HepG2 (cell line): Measurements from ENCODE around the gene CPEB3. TPM values are rescaled to one million over a fixed set of nuclear protein-coding genes. Genes with fewer than 3 reads are reported as not detected.

Experiments
- ASH2L ChIP-seq: fragments of 300-600, 200-600 bp; sonication (generic); IDR thresholded peaks from 2 replicates; pipeline ENCODE4 v1.7.0; 2017; ENCODE audit warnings: low read depth, mild to moderate bottlenecking, moderate library complexity, mixed read lengths, low read length; ENCODE audit not compliant: insufficient read length
- ATAD3A ChIP-seq: sonication (generic); formaldehyde crosslinking; IDR thresholded peaks from 2 replicates; pipeline ENCODE4 v1.4.0; 2020; ENCODE audit warnings: missing genetic modification reagents
- CCDC6 ChIP-seq: sonication (generic); formaldehyde crosslinking; IDR thresholded peaks from 2 replicates; pipeline ENCODE4 v1.8.1; 2022; ENCODE audit warnings: mild to moderate bottlenecking, missing genetic modification reagents, moderate library complexity
- CEBPZ ChIP-seq: IDR thresholded peaks from 2 replicates; pipeline ENCODE4 v1.6.1; 2012; ENCODE audit warnings: low read length, improper control_type of control experiment
- HDAC6 ChIP-seq: fragments of 200-600 bp; sonication (generic); IDR thresholded peaks from 2 replicates; pipeline ENCODE4 v1.7.0; 2017; ENCODE audit warnings: mild to moderate bottlenecking, antibody characterized with exemption, low read length, low read depth
- KDM5A ChIP-seq: fragments of 200-600 bp; sonication (generic); IDR thresholded peaks from 2 replicates; pipeline ENCODE4 v1.7.0; 2018; ENCODE audit warnings: antibody characterized with exemption, mild to moderate bottlenecking, low read length, borderline replicate concordance
- MAF1 ChIP-seq: sonication (generic); formaldehyde crosslinking; IDR thresholded peaks from 2 replicates; pipeline ENCODE4 v1.5.0; 2020; ENCODE audit warnings: missing genetic modification reagents, borderline replicate concordance
- NFAT5 ChIP-seq: sonication (generic); formaldehyde crosslinking; IDR thresholded peaks from 2 replicates; pipeline ENCODE4 v1.4.0; 2020; ENCODE audit warnings: missing genetic modification reagents
- NFIC ChIP-seq: IDR thresholded peaks from 2 replicates; pipeline ENCODE4 v1.6.1; 2012; ENCODE audit warnings: mild to moderate bottlenecking, low read length, inconsistent platforms
- POLR2G ChIP-seq: fragments of 200-400 bp; formaldehyde crosslinking; IDR thresholded peaks from 2 replicates; pipeline ENCODE4 v1.6.1; 2018; ENCODE audit warnings: mild to moderate bottlenecking, low read depth, low read length, moderate library complexity
- SPEN ChIP-seq: sonication (generic); formaldehyde crosslinking; IDR thresholded peaks from 2 replicates; pipeline ENCODE4 v1.5.1; 2020; ENCODE audit warnings: low read depth, mild to moderate bottlenecking, missing genetic modification reagents
- TBX2 ChIP-seq: sonication (generic); formaldehyde crosslinking; IDR thresholded peaks from 2 replicates; pipeline ENCODE4 v1.5.0; 2020; ENCODE audit warnings: missing genetic modification reagents, mild to moderate bottlenecking, borderline replicate concordance
- ZFP37 ChIP-seq: sonication (generic); formaldehyde crosslinking; IDR thresholded peaks from 2 replicates; pipeline ENCODE4 v1.4.0; 2020; ENCODE audit warnings: missing genetic modification reagents, borderline replicate concordance
- ZNF558 ChIP-seq: sonication (generic); formaldehyde crosslinking; IDR thresholded peaks from 2 replicates; pipeline ENCODE4 v1.9.0; 2022; ENCODE audit warnings: mild to moderate bottlenecking, missing genetic modification reagents, borderline replicate concordance
- ZNF629 ChIP-seq: sonication (generic); formaldehyde crosslinking; conservative IDR thresholded peaks from 2 replicates; pipeline ENCODE4 v1.5.0; 2020; ENCODE audit warnings: missing genetic modification reagents
- ZNF746 ChIP-seq: sonication (generic); formaldehyde crosslinking; IDR thresholded peaks from 2 replicates; pipeline ENCODE4 v1.8.0; 2022; ENCODE audit warnings: mild to moderate bottlenecking, missing genetic modification reagents
- ZNF83 ChIP-seq: sonication (generic); formaldehyde crosslinking; IDR thresholded peaks from 2 replicates; pipeline ENCODE4 v1.4.0; 2020; ENCODE audit warnings: missing genetic modification reagents, mild to moderate bottlenecking, borderline replicate concordance
- ZNF839 ChIP-seq: sonication (generic); formaldehyde crosslinking; IDR thresholded peaks from 2 replicates; pipeline ENCODE4 v1.4.0; 2020; ENCODE audit warnings: missing genetic modification reagents, mild to moderate bottlenecking, borderline replicate concordance
- polyA plus RNA-seq, 8 experiments: library from polyadenylated mRNA; depleted of rRNA in 3 of 8; stranded (reverse) in 7 of 8; unstranded in 1 of 8; fragments of >200 nt; fragmentation: Illumina TruSeq in 4 of 8; extraction: Trizol in 4 of 8; gene quantifications; 2 replicates each; pipeline versions ENCODE4 v1.2.1 to v1.2.3, GENCODE V29; 2011 to 2016; ENCODE audit warnings: low read depth in 4 of 8, missing spikeins in 1 of 8, mixed read lengths in 1 of 8; ENCODE audit not compliant: insufficient read depth in 1 of 8
- total RNA-seq, 5 experiments: library from RNA; depleted of rRNA; stranded (reverse); fragments of >200 nt; fragmentation: Illumina TruSeq; extraction: Trizol; gene quantifications; 2 replicates each; pipeline ENCODE4 v1.2.3, GENCODE V29; 2016; ENCODE audit warnings: low read depth in 1 of 5
- TF ChIP-seq, protein P1 (sequence below): IDR thresholded peaks from 2 replicates; pipeline ENCODE4 v1.6.1; 2016; ENCODE audit warnings: mild to moderate bottlenecking

CPEB3 gene
- total and polyA plus RNA-seq, 2 of the 13 experiments (the other 11 are each of a cell fraction or from before 2014, with no cell fraction given), result 0.66 to 0.70 TPM

- TF ChIP-seq NFAT5 (peak; percentile 15), ZNF558 (peak; percentile 93; the same call in 1 of the 2 replicates), TBX2 (CRISPR knock-in tag) (peak; percentile 84), ASH2L (peak; percentile 66), ZNF839 (CRISPR knock-in tag) (no peak), ZNF746 (0 out of 2 replicates have a peak, but pooled peaks have one; percentile 32), NFIC (no peak), HDAC6 (no peak), POLR2G (peak; percentile 76), ZFP37 (CRISPR knock-in tag) (no peak), MAF1 (CRISPR knock-in tag) (peak; percentile 54; the same call in 1 of the 2 replicates), KDM5A (peak; percentile 23; the same call in 1 of the 2 replicates), CEBPZ (no peak), ZNF83 (CRISPR knock-in tag) (no peak), ATAD3A (CRISPR knock-in tag) (peak; percentile 57; the same call in 1 of the 2 replicates), CCDC6 (CRISPR knock-in tag) (peak; percentile 86), SPEN (CRISPR knock-in tag) (peak; percentile 90), ZNF629 (CRISPR knock-in tag) (no peak)
- TF ChIP-seq, protein P1, sequence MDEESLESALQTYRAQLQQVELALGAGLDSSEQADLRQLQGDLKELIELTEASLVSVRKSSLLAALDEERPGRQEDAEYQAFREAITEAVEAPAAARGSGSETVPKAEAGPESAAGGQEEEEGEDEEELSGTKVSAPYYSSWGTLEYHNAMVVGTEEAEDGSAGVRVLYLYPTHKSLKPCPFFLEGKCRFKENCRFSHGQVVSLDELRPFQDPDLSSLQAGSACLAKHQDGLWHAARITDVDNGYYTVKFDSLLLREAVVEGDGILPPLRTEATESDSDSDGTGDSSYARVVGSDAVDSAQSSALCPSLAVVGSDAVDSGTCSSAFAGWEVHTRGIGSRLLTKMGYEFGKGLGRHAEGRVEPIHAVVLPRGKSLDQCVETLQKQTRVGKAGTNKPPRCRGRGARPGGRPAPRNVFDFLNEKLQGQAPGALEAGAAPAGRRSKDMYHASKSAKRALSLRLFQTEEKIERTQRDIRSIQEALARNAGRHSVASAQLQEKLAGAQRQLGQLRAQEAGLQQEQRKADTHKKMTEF, result peak; percentile 93
Measured at GRCh38 chr10:92290837-92291615, at the start of gene CPEB3, which contains the start of gene MARCHF5 (continued).
